HG03060 (cell line): Measurements from ENCODE around the gene LCN15.
"Not testable (repeated sequence)": the region's sequence is repeated elsewhere in the genome, so short reads cannot be mapped to it uniquely, and the experiment has no call there.

ENCODE experiments used
- ATAC-seq: cut with Tn5 transposase; IDR thresholded peaks from one replicate; pipeline ENCODE4 v1.9.1; 2021; ENCODE audit warnings: low read depth, moderate number of reproducible peaks; ENCODE audit not compliant: unreplicated experiment

Gene LCN15

DNA sequence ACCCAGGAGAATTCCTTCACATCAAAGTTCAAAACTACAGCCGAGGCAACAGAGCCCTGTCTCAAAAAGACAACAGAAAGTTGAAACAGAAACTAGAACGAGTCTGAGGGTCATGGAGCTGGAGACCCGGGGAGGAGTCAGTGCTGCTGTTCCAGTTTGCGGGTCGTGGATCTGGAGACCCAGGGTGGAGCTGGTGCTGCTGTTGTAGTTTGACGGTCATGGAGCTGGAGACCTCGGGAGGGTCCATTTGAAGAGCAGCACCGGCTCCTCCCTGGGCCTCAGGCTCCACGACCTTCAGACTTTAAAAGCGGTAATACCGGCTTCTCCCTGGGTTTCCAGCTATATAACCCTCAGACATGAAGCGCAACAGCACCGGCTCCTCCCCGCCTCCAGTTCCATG lies 13.0 kb upstream of the LCN15 start:
- ATAC-seq, result no peak

DNA sequence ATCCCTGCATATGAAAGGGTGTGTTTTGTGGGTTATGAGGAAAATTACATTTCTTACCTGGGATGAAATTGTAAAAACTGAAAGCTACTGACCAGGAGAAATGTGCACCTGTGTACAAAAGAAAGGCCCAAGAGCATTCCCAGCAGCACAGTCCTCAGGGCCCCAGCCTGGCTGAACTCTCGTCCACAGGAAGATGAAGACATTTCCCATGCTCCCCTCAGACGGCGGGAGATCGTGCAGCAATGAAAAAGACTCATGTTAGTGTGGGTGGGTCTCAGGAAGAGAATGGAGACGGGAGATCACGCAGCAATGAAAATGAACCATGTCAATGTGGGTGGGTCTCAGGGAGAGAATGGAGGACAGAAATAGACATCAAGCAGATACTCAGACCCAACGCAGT lies 12.6 kb upstream of the LCN15 start:
- no peak for ATAC-seq

DNA sequence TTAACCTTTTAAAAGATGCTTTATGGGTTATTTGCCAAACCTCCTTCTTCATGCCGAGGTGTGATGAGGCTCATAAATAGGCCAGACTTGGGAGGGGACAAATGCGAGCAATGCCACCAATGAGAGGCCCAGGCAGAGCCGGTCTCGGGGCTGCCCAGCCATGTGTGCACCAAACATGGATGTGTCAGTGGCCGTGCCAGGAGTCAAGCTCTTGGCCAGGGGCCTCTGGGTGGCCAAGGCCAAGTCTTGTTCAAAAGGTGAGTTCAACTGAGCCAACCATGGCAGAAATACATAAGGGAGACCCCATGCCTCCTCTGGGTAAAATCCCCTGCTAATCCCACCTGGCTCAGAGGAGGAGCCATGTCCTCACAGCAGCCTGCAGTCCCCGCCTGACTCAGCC lies 10.9 kb upstream of the LCN15 start:
- ATAC-seq, result no peak

DNA sequence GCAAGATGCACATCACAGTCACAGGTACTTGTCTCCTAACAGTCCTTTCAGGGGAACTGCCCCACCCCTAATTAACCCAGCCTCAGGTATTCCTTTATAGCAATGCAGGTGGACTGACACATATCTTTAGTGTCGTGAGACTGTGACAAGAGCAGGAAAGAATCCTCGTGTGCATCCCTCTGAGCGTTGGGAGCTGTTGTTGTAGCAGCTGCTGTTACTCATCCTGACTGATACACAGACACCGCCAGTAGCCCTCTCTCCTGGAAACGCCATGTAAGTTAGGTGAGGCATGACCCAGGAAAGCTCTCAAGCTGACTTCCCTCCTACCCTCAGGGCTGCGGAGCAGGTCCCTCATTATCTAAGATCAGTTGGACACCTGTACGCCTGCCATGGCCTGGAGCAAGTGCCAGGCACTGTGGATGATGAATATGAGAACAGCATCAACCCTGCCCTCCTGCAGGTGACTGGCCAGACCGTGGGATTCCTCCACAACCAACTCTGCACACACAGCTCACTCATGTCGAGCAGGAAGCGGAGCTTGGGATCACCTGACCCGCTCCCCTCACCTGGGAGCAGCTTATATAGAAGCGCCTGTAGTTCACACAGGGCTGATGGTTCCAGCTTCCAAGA lies 10.2 kb upstream of the LCN15 start:
- ATAC-seq, result no peak

DNA sequence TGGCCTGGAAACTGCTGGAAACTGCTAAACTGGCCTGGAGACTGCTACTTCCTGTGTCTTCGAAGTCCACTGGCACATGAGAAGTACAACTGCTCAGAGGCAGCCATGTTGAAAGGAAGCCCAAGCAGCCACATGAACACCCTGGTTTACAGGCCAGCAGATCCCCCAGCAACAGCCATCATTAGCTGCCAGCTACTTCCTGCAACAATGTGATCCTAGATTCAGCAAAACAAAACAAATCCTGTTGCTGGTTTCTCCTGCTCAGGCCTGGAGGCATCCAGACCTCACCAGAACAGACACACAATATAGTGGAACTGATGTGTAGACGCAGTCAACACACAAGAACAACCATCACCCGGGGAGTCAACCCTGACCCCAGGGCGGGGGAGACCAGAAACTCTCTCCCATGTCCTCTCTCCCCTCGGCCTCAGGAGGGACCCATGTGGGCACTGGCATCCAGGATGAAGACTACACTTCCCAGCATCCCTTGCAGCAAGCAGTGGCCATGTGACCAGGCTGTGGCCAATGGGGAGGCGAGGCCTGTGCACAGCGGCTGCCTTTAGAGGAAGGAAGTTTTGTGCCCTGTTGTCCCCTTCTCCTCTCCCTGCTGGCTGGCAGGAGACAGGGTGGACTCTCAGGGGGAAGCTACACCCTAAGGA lies 9.2 kb upstream of the LCN15 start:
- ATAC-seq, result no peak

DNA sequence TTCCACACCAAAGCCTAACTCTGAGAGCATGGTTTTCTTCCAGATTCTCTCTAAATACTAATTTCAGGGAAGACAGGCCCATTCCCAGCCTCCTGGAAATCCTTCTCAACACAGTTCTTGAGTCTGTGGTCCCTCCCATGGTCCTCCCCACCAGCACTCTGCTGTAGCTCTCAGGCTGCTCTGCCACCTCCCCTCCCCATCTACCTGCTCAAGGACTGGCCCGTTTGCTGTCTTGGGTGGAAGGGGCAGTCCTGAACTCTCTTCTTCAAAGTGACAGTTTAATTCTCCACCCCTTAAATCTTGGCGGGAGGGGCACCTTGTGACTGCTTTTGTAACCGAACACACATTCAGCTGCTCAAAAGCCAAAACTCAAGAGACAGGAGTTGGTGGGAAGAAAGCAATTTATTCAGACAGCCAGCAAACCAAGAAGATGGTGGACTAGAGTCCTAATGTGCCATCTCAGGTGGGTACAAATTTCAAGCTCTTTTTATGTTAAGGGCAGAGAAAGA lies 7.6 kb upstream of the LCN15 start:
- no peak for ATAC-seq

DNA sequence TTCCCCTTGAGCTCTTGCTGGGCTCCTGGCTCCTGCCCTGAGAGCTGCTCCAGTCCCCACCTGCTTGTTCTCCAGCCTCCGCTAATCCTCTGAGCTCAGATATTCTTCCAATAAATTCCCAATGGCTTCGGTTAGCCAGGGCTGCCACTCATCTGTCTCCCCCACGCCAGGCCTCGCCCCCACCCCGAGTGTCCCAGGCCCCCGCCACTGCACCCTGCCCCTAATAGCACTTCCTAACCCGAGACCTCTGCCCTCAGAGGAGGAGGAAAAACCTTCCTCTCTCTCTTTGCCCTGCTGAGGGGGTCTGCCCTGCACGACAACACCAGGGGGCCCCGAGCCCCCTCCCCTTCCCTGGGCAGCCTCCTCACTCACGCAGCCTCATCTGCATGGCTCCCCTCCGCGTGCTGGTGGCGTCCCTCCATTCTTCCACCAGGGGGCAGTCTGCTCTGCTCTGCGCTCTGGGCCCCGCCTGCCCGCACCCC lies 5.4 kb upstream of the LCN15 start:
- no peak for ATAC-seq

DNA sequence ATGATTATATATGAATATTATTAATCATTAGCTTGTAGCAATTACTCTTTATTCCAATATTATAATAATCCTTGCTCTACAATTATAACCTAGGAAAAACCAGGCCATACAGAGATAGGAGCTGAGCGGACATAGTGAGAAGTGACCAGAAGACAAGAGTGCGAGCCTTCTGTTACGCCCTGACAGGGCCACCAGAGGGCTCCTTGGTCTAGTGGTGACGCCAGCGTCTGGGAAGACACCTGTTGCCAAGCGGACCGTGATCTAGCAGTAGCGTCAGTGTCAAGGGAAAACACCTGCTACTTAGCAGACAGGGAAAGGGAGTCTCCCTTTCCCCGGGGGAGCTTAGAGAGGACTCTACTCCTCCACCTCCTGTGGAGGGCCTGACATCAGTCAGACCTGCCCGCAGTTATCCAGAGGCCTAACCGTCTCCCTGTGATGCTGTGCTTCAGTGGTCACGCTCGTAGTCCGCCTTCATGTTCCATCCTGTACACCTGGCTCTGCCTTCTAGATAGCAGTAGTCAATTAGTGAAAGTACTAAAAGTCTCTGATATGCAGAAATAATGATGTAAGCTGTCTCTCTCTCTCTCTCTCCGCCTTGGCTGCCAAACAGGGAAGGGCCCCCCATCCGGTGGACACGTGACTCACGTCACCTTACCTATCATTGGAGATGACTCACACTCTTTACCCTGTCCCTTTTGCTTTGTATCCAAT lies 2.2 kb upstream of the LCN15 start:
- not testable (repeated sequence) for ATAC-seq

DNA sequence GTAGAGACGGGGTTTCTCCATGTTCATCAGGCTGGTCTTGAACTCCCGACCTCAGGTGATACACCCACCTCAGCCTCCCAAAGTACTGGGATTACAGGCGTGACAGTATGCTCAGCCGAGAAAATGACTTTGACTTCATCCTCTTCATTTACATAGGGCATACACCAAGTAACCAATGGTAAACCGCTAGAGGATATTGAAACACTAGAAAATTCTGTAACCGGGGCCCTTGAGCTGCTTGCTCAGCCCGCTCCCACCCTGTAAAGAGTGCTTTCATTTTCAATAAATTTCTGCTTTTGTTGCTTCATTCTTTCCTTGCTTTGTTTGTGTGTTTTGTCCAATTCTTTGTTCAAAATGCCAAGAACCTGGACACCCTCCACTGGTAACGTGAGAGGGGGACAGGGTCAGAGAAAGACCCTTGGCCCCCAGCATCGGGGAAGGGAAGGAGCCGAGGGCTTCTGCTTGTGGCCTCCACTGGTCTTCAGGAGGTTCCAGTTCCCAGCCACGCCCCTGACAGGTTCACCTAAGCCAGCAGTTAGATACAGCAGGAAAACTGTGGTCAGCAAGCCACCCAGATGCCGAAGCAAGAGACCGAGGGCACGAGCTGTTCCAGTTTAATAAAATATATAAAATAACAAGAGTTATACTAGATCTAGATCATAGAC lies 1.6 kb upstream of the LCN15 start:
- ATAC-seq, result not testable (repeated sequence)

DNA sequence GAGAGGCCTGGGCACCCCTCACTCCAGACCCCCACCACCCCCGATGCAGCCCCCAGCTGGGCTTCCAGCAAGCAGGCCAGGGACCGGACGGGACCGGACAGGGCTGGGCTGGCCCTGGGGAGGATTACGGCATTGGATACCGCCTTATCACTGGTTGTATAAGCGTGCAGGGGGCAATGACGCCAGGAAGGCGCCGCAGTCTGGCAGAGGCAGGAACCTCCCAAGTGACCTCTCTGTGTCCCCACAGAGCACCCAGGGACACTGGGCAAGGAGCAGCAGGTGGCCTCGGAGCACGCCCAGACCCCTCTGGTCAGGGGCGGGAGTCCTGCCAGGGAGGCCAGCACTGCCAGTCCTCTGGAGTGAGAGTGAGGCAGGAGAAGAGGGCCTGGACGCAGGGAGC lies 723 bp upstream of the LCN15 start:
- no peak for ATAC-seq

DNA sequence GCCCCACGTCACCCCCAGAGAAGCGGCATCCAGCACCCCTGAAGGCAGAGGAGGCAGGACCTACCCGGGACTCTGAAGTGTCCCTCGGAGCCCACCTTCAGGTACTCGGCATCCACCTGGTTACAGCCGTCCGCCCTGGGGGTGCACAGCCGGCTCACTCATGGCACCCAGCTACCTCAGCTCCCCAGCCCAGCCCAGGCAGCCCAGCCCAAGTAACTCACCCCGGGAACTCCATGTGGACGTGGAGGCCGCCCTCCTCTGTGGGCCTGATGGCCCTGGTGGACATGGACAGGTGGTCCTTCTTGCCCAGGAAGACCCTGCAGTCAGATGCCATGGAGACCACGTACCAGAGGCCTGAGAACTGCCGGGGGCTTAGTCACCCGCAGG lies 676 bp downstream of the LCN15 start:
- no peak for ATAC-seq

DNA sequence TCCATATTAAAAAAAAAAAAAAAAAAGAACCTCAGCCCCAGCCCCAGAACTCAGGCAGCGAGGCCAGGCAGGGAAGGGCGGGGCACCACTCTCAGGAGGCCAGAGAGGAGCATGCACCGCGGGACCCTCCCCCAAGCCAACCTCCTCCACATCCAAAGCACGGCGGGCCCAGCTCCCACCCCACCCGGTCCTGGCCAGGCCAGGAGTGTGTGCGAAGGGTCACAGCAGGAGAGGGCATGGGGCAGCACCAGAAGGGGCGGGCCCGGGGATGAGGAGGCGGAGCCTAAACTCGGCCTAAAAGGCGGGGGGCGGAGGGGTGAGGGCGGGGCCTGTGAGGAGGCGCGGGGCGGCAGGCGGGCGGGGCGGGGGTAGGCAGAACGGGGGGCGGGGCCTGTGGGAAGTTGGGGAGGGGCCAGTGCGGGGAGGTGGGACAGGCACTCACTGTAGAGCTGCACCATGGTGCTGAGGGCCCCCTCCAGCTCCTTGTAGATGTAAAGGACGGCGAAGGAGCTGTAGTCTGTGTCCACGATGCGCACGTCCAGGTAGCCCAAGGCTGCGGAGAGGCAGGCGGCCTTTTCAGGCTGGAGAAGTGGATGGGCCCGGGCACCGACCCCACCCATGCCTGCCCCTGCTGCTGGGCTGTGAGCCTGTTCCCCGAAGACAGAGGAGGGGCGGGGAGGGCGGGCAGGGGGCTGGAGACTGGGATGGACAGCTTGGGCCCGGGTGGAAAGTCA lies 1.2 kb downstream of the LCN15 start:
- no peak for ATAC-seq

DNA sequence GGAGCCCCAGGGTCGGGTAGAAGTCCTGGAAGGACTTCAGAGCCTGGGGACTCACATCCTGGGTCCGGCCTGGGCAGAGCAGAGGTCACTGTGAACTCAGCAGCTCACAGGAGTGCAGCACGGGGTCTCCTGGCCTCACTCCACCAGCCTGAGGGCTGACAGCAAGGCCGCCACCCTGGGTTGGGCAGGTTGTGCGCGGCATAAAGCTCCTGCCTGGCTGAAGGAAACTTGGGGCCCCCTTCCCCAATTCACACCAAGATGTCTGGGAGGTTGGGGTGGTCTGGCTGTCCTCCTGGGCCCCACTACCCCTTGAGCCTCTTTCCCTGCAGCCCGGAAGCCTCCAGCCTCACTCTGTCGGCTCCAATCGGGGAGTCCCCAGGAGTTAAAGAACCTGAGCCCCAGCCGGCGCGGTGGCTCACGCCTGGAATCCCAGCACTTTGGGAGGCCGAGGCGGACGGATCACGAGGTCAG lies 2.1 kb downstream of the LCN15 start:
- no peak for ATAC-seq

DNA sequence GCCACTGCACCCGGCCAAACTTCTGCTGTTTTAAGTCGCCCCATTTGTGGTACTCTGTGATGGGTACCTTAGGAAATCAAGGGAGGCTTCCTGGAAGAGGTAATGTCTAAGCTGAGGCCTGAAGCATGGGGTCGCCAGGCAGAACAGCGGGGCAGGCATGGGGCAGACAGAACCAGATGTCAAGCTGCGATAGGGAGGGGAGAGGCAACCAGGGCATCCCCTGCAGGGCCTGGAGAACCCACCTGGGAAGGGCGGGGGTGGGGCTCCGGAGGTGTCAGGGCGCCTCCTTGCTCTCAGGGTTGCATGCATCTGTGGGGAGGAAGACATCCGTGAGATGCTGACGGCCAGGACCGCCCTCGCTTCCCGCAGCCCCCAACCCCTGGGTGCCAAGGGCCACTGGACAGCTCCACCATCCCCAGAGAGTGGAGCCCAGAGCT lies 2.8 kb downstream of the LCN15 start:
- ATAC-seq, result no peak

DNA sequence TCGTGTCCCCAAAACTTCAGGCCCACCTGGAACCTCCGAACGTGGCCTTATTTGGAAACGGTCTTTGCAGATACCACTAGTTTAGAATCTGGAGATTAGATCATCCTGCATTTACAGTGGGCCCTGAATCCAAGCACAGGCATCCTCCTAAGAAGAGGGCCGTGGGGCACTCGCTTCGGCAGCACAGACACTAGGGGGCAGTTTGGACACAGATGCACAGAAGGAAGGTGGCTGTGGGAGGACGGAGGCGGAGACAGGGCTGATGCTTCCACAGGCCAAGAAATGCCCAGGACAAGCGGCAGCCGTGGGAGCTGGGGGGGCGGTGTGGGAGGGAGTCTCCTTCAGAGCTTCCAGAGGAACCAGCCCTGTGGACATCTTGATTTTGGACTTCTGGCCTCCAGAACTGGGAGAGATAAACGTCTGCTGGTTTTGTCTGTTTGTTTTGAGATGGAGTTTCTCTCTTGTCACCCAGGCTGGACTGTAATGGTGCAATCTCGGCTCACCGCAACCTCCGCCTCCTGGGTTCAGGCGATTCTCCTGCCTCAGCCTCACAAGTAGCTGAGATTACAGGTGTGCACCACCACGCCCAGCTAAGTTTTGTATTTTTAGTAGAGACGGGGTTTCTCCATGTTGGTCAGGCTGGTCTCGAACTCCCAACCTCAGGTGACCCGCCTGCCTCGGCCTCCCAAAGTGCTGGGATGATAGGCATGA lies 3.3 kb downstream of the LCN15 start:
- ATAC-seq, result not testable (repeated sequence)

DNA sequence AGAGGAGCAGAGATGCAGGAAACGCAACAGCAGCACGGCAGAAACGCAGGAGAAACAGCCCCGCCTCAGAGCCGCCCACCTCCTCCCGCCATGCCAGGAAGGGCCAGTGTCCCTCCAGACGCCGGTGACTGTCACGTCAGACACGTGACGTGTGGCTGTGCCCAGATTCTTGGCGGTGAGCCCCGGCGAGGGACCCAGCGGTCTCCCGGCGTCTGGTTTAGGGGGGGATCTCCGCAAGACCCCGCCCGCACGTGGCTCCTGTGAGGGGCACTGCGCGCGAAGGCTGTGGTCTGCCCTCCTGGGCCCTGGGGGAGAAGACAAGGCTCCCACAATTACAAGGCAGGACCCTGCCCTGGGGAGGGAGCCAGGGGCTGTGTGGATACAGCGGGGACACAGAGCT lies 3.9 kb downstream of the LCN15 start:
- no peak for ATAC-seq

DNA sequence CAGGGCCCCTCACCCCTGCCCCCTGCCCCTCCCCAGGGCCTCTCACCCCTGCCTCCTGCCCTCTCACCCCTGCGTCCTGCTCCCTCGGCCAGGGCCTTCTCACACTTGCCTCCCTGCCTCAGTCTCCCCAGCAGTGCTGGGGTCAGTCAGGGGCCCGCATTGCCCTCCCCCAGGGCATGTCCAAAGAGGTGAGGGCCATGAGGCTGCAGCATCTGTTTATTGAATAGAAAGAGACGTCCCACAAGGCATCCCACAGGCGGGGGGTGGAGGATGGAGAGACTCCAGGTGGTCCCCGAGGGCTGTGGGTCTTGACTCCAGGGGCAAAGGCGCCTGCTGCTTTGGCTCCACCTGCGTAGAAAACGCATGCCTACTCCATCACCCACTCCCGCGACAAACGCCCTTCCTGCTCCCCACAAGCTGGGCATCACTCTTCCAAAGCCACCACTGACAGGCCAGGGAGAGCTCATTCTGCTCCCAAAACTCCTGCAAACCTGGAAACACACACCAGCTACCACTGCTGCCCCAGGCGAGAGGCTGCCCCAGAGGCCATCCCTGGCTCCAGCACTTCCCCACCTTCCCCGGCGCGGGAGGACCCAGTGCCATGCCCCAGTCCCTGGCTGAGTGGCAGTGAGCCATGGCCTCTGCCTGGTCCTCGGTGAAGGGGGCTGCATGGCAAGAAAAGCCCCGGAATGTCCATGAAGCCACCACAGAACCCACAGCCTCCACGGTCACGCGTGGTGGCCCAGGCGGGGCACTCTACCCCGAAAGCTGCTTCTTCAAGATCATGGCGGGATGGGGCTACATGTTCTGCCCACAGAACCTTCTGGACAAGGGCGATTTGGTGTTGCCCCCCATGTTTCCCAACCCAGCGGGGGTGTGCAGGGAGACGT lies 4.6 kb downstream of the LCN15 start:
- ATAC-seq, result no peak

DNA sequence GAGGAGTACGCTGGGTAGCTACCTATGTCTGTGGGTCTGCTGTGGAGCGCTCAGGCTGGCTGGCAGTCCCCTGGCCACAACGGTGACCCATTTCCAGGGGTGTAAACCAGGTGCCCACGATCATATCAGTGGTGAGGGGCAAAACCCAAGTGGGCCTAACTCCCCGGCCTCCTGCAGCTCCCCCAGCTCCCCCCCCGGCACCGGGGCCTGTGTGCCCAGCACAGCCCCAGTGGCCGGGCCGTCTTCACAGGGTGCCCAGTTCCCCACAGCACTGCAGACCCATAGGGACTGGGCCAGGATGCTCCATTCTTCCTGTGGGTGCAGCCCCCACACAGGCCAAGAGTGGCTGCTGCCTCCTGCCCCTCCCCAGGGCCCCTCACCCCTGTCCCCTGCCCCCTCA lies 5.3 kb downstream of the LCN15 start:
- no peak for ATAC-seq

DNA sequence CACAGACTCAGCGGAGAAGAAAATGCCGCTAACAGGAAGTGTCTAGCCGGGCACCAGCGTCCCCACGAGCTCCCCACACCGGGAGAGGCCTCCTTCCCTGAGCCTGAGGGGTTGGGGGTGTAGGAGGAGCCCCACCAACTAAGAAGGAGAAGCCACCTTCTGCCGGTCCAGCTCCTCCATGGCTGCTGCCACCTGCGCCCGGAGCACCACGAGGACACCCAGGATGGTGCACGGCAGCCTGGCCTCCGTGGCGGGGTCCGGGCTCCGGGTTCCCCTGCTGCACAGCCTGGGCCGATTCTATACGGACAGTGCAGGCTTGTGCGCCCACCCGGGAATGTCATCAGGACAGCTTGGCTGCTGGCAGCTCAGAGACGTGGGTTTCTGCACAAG lies 6.6 kb downstream of the LCN15 start:
- ATAC-seq, result no peak
